PC-3 (cell line): ENCODE results near the gene ZNF860.

ENCODE experiments used
- EZH2 ChIP-seq: fragments of 300-600 bp; sonication (generic); IDR thresholded peaks from one replicate; pipeline ENCODE4 v1.6.1; 2017; ENCODE audit warnings: antibody characterized with exemption, mild to moderate bottlenecking, low read length; ENCODE audit not compliant: unreplicated experiment
- TF ChIP-seq, protein P1 (sequence below): fragments of 300-600 bp; sonication (generic); conservative IDR thresholded peaks from 2 replicates; pipeline ENCODE4 v1.5.1; 2017; ENCODE audit warnings: antibody characterized with exemption, low read depth, mild to moderate bottlenecking, low read length

DNA sequence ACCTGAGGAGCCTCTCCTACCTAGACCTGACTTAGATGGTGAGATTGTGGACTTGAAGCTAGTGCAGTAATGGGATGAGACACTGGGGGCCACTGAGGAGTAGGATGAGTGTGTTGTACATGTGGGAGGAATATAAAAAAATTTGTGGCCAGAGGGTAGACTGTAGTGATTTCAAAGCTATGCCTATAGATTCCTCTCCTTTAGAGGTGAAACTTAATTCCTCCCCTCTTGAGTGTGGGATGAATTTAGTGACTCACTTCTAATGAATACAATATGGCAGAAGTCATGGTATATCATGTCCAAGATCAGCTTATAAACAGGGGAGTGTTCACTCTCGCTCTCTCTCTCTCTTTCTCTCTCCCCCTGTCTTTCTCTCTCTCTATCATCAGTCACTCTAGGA lies 6.7 kb downstream of the ZNF860 start:
- TF ChIP-seq, protein P1, sequence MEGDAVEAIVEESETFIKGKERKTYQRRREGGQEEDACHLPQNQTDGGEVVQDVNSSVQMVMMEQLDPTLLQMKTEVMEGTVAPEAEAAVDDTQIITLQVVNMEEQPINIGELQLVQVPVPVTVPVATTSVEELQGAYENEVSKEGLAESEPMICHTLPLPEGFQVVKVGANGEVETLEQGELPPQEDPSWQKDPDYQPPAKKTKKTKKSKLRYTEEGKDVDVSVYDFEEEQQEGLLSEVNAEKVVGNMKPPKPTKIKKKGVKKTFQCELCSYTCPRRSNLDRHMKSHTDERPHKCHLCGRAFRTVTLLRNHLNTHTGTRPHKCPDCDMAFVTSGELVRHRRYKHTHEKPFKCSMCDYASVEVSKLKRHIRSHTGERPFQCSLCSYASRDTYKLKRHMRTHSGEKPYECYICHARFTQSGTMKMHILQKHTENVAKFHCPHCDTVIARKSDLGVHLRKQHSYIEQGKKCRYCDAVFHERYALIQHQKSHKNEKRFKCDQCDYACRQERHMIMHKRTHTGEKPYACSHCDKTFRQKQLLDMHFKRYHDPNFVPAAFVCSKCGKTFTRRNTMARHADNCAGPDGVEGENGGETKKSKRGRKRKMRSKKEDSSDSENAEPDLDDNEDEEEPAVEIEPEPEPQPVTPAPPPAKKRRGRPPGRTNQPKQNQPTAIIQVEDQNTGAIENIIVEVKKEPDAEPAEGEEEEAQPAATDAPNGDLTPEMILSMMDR: no peak
- TF ChIP-seq EZH2: no peak
